K562 (cell line): ENCODE results near the gene NBPF20. TPM values are rescaled to one million over a fixed set of nuclear protein-coding genes. Genes with fewer than 3 reads are reported as not detected.

Experiments
- CHAMP1 ChIP-seq: fragments of 450-650 bp; IDR thresholded peaks from 2 replicates; pipeline ENCODE4 v1.6.1; 2016; ENCODE audit warnings: mild to moderate bottlenecking
- ETS1 ChIP-seq: conservative IDR thresholded peaks from 2 replicates; pipeline ENCODE4 v1.6.1; 2011; ENCODE audit warnings: low read depth, mild to moderate bottlenecking, low read length; ENCODE audit not compliant: control insufficient read depth
- GABPA ChIP-seq: fragments of 200-800 bp; sonication (Bioruptor generic); conservative IDR thresholded peaks from 2 replicates; pipeline ENCODE4 v1.6.1; 2016; ENCODE audit warnings: low read depth, missing genetic modification characterization, missing compliant biosample characterization
- GTF2F1 ChIP-seq: IDR thresholded peaks from 2 replicates; pipeline ENCODE4 v1.6.1; 2011; ENCODE audit warnings: low read depth, low read length, improper control_type of control experiment
- HDAC3 ChIP-seq: fragments of 450-650 bp; IDR thresholded peaks from 2 replicates; pipeline ENCODE4 v1.6.1; 2018; ENCODE audit warnings: borderline replicate concordance, mild to moderate bottlenecking, moderate library complexity; ENCODE audit not compliant: partially characterized antibody
- KLF1 ChIP-seq: fragments of 450-650 bp; IDR thresholded peaks from 2 replicates; pipeline ENCODE4 v1.6.1; 2016; ENCODE audit warnings: missing genetic modification characterization, missing compliant biosample characterization
- MBD2 ChIP-seq: sonication (generic); IDR thresholded peaks from 2 replicates; pipeline ENCODE4 v1.6.1; 2016; ENCODE audit warnings: low read depth, borderline replicate concordance
- NCOR1 ChIP-seq: fragments of 450-650 bp; IDR thresholded peaks from 2 replicates; pipeline ENCODE4 v1.6.1; 2016; ENCODE audit warnings: mild to moderate bottlenecking, moderate library complexity
- PHB2 ChIP-seq: fragments of 450-650 bp; IDR thresholded peaks from 2 replicates; pipeline ENCODE4 v1.6.1; 2017; ENCODE audit warnings: low read depth
- POLR2B ChIP-seq: fragments of 450-650 bp; IDR thresholded peaks from 2 replicates; pipeline ENCODE4 v1.6.1; 2018; ENCODE audit warnings: low read depth; ENCODE audit not compliant: partially characterized antibody
- RAD51 ChIP-seq: fragments of 450-650 bp; IDR thresholded peaks from 2 replicates; pipeline ENCODE4 v1.7.1; 2016; ENCODE audit warnings: low read depth, mild to moderate bottlenecking, borderline replicate concordance
- STAT5A ChIP-seq: IDR thresholded peaks from 2 replicates; pipeline ENCODE4 v1.6.1; 2012; ENCODE audit warnings: low read length, inconsistent platforms, borderline replicate concordance
- TAF9B ChIP-seq: fragments of 450-650 bp; IDR thresholded peaks from 2 replicates; pipeline ENCODE4 v1.6.1; 2018; ENCODE audit warnings: mild to moderate bottlenecking; ENCODE audit not compliant: partially characterized antibody
- THAP12 ChIP-seq: fragments of 250-450 bp; sonication (Bioruptor Pico); IDR thresholded peaks from 2 replicates; pipeline ENCODE4 v1.9.0; 2021; ENCODE audit warnings: mild to moderate bottlenecking, inconsistent platforms
- ZBTB11 ChIP-seq, 3 experiments: fragments of 200-800 bp in 1 of 3; fragments of 250-450 bp in 1 of 3; fragments of 450-650 bp in 1 of 3; sonication (Bioruptor Pico) in 1 of 3; sonication (Bioruptor generic) in 1 of 3; formaldehyde crosslinking in 1 of 3; IDR thresholded peaks; 2 replicates each; pipeline versions ENCODE4 v1.6.1 to v1.8.0; 2016 to 2022; ENCODE audit warnings: mild to moderate bottlenecking in 2 of 3, missing genetic modification characterization in 2 of 3, missing compliant biosample characterization in 1 of 3, moderate library complexity in 1 of 3
- ZNF253 ChIP-seq: fragments of 250-450 bp; sonication (Bioruptor Pico); conservative IDR thresholded peaks from 2 replicates; pipeline ENCODE4 v1.6.1; 2021; ENCODE audit warnings: mild to moderate bottlenecking
- ZNF764 ChIP-seq: fragments of 250-450 bp; sonication (Bioruptor Pico); IDR thresholded peaks from 2 replicates; pipeline ENCODE4 v1.4.0; 2020; ENCODE audit warnings: low read depth, mild to moderate bottlenecking, moderate library complexity
- polyA plus RNA-seq, 8 experiments: library from polyadenylated mRNA; depleted of rRNA in 4 of 8; stranded (reverse) in 5 of 8; unstranded in 3 of 8; fragments of >200 nt; fragmentation: Nextera tagmentation in 2 of 8; fragmentation: Illumina TruSeq in 1 of 8; extraction: Ambion mirVana in 2 of 8; extraction: Trizol in 1 of 8; gene quantifications; 2 replicates each; pipeline versions ENCODE4 v1.2.1 to v1.2.3, GENCODE V29; 2011 to 2014; ENCODE audit warnings: inconsistent platforms in 1 of 8, missing spikeins in 1 of 8
- total RNA-seq, 7 experiments: library from RNA; depleted of rRNA in 6 of 7; stranded (reverse); fragments of >200 nt in 6 of 7; fragmentation: Illumina TruSeq in 2 of 7; extraction: Trizol in 2 of 7; gene quantifications; 2 replicates each; pipeline versions ENCODE4 v1.2.1 to v1.2.3, GENCODE V29; 2011 to 2021; ENCODE audit warnings: low replicate concordance in 1 of 7

The NBPF20 gene
- total and polyA plus RNA-seq, 9 of the 15 experiments (the other 6 are each of a cell fraction or from before 2014, with no cell fraction given), result 0.38 to 2.7 (median 1.00) TPM

- TF ChIP-seq THAP12 (CRISPR knock-in tag) (peak; percentile 98), ETS1 (peak; percentile 97), NCOR1 (peak; percentile 96), ZBTB11 (CRISPR knock-in tag; IDR thresholded peaks at IDR 0.05) (peak in 2 of 3 experiments; percentile 58 to 62; a peak in 2 of 6 replicates), POLR2B (peak; percentile 100), GTF2F1 (peak; percentile 97), STAT5A (peak; percentile 58; the same call in 1 of the 2 replicates), PHB2 (0 out of 2 replicates have a peak, but pooled peaks have one; percentile 44), RAD51 (peak; percentile 53; the same call in 1 of the 2 replicates), KLF1 (tag) (peak; percentile 51; the same call in 1 of the 2 replicates), TAF9B (peak; percentile 97), CHAMP1 (peak; percentile 25; the same call in 1 of the 2 replicates), HDAC3 (peak; percentile 69), GABPA (tag) (peak; percentile 43; the same call in 1 of the 2 replicates), MBD2 (peak; percentile 94), ZNF253 (CRISPR knock-in tag) (peak; percentile 89), ZNF764 (CRISPR knock-in tag) (peak; percentile 88)
These were observed 40.2 kb upstream of the NBPF20 start (continued) for GRCh38 chr1:145465405-145466144.
